HG02938 (cell line): ENCODE results near the gene APH1B.
"Not testable (repeated sequence)": the region's sequence is repeated elsewhere in the genome, so short reads cannot be mapped to it uniquely, and the experiment has no call there.

Source experiments
- ATAC-seq: cut with Tn5 transposase; IDR thresholded peaks from one replicate; pipeline ENCODE4 v1.9.1; 2021; ENCODE audit warnings: mild to moderate bottlenecking, moderate library complexity; ENCODE audit not compliant: unreplicated experiment

Gene APH1B

DNA sequence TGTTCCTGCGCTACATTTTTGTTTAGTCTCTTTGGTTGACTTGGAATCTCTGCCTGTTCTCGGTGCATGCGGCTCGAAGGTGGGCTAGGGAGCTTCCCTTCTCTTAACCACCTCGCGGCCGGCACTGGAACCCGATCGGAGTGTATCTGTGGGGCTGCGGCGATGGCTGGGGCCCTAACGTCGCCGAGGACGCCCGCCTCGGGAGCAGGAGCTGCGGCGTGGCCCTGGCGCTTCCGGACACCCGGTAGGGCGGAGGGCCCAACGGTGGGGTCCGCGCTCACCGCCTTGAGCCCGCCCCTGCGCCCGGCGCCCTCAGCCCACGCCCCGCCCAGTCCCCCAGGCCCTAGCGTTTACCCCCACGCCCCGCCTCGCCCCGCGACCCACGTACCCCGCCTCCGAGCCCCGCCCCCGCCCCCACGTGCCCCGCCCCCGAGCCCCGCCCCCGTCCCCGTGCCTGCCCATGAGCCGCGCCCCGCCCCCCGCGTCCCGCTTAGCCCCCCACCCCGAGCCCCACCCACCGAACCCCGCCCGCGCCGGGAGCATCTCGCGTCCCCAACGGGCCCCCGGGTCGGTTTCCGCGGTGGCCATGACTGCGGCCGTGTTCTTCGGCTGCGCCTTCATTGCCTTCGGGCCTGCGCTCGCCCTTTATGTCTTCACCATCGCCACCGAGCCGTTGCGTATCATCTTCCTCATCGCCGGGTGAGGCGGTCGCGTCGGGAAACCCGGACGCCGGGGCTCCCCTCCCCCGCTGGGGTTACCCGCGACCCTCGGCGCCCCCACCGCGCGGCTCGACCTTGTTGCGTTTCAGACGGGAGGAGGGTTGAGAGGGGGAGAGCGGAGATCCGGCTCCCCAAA, at the start of gene APH1B:
Gene APH1B, plus strand, starts transcription at position 568 of the 855 bp plus-strand sequence. Its CDS starts 19 bp downstream, at position 587.
- peak; percentile 69 for ATAC-seq

DNA sequence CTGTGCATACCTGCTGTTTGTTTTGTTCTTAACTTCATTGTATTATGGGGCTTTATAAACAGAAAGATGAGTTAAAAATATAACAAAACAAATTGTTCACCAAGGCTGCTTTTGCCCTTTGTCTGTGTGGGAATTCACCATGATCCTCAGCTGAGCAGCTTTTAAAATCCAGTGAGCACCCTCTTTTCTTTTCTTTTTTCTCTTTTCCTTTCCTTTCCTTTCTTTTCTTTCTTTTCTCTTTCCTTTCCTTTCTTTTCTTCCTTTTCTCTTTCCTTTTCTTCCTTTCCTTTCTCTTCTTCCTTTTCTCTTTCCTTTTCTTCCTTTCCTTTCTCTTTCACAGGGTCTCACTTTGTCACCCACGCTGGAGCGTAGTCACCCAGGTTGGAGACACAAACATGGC, 49.7 kb upstream of the APH1B start:
- ATAC-seq: no peak

DNA sequence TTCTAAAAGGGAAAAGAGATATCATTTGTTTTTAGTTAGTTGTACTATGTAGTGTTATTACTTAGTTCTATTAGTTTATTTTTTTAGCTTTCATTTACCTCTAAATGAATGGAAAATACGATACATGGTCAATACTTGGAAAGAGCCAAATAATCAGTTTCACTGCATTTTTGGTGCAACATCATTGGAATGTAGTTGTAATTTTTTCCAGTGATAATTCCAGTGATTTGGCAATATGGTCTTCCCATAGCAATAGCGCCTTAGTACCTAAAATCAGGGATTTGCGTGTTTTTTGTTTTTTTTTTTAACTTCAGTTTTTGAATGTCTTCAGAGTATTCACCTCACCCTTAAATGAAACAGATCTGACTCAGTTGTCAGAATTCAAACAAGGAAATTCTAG, 46.2 kb upstream of the APH1B start:
- no peak for ATAC-seq

DNA sequence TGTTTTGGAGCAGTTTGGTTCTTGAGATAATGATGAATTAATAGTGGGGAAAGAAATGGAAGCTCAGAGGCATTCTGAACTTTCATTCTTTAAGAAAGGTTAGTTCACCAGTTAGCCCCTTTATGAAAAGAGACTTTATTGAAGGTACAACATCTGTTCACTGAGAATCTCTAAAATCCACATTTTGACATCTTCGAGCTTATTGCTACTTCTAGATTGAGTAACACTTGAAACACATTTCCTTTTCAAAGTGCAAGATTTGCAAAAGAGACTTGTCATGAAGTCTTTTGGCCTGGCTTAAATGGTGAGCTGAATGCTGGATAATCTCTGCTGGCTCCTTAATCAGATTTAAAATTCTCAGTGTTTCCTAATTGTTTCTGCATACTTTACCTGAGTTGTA, 45.7 kb upstream of the APH1B start:
- no peak for ATAC-seq

DNA sequence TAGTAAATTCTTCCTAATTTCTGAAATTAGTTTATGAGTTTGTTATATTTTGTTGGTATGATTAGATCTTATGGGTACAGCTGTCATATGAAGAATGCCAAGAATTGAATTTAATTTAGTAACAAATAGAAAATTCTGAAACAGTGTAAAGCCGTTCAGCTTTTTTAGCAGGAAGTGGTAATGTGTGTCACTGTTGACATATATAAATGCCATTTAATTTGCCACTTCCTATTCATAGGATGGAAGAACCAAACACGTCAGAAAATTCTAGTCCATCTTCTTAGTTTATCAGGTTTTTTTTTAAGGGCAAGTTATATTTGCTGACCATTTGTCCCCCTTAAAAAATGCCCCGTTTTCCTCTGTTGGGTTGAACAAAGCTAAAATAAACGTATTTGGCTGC, 45.0 kb upstream of the APH1B start:
- no peak for ATAC-seq

DNA sequence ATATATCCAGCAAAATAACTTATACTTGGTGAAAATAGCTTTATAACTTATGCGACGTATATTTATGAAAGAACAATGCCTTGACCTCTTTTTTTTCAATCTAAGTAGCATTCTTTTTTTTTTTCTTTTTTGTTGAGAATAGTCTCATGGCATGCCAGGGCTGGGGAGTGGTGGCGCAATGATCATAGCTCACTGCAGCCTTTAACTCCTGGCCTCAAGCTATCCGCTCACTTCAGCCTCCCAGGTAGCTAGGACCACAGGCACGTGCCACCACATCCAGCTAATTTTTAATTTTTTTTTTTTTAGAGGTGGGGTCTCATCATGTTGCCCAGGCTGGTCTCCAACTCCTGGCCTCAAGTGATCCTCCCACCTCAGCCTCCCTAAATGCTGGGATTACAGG, 44.5 kb upstream of the APH1B start:
- no peak for ATAC-seq

DNA sequence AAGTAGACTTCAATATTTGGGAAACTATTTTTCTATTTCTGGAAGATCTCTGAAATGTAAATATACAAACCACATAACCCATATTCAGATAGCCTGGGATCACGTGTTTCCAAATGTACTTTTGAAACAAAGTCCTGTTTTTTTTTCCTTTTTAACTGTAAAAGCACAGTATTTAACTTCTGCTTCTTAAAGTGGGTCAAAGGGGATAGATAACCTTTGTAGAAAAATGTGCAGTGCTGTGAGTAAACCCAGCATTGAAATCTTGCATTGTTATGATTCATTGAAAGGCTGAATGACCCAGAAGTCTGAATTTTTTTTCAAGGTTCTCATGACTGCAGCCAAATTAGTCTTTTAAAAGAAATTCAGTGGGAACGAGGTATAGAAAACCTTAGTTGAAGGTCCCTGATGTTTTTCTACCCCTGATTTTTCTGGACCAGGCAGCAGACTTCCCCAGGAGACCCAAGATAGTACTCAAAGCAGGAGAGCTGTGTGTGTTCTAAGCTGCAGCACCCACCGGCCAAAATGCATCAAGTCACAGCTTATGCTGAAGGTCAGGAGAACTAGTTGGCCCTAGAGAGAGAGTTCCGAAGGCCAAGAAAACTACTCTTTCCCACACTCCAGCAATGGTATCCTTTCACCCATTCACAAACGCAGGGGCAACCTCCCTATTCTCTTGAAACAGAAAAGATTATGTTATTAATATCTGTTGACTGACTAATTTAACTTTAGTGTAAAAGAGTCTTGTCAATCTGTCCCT, 43.6 kb upstream of the APH1B start:
- no peak for ATAC-seq

DNA sequence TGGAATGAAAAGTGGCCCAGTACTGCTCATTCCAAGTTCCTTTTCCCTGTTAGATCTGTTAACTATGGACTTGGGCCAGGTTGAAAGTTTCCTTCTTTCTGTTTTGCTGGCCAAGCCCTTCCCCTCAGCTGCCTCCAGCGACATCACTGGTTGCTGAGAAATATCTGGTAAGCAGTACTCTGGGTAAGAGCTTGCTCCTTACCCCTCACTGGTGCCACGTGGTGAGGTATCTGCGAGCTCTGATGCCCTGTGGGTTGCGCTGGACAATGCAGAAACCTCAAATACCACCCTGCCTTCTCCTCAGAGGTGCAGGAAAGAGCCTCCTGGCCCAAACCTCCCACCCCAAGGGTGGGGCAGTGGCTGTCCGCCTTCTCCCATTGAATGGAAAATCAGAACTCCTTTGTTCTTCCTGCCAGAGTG, 42.9 kb upstream of the APH1B start:
- no peak for ATAC-seq

DNA sequence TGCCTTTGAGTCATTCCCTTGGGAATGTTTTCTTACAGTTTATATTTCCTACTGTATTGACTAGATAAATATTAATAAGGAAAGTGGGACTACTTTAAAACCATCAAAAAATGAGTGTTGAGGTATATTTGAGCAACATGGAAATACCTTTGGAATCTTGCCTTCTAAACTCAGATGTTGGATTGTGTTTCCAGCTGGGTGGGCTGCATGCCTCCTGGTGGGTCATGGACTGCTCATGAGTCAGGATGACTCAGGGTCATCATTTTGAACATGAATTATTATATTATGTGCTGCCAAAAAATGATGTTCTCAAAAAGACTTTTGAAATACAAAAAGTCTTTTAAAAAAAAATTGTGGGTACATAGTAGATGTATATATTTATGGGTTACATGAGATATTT, 41.1 kb upstream of the APH1B start:
- ATAC-seq: no peak

DNA sequence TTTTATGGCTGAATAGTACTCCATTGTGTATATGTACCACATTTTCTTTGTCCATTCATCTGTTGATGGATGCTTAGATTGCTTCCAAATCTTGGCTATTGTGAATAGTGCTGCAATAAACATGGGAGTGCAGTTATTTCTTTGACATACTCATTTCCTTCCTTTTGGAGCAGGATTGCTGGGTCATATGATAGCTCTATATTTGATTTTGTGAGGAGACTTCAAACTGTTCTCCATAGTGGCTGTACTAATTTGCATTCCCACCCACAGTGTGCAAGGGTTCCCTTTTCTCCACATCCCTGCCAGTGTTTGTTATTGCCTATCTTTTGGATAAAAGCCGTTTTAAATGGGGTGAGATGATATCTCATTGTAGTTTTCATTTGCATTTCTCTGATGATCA, 40.3 kb upstream of the APH1B start:
- not testable (repeated sequence) for ATAC-seq

DNA sequence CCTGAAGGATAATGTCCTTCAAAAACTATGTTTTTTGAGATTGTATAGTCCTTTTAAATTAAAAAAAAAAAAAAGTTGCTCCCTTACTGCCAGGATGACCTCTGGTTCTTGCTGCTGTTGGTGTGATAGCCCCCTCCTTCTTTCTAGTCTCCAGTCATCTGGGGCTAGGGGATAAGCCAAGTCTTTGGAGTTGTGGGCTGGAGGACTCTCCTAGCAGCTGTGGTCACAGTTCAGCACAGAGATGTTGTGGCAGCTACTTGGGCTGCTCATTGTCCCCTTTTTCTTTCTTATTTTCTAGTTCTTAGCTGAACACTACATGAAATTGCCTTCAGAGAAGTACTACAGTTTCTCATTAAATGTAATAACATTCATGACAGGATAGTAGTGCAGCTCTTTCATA, 39.2 kb upstream of the APH1B start:
- no peak for ATAC-seq

DNA sequence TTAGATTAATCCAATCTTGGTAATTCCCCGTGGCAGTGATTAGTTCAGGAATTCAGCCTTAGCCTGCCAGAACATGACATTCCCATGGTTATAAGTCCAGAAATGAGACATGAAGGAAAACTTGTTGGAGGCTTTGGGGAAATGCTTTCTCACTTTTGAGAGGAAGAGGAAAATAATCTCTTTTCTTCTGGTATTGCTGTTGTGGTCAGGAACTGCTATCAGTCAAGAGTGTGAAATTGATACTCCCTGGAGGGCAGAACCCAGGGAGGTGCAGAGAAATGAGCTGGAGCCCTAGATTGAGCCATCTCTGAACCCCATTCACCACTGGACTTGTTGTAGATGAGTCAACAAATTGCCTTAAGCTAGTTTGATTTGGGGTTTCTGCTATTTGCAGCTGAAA, 38.6 kb upstream of the APH1B start:
- ATAC-seq: peak; percentile 62

DNA sequence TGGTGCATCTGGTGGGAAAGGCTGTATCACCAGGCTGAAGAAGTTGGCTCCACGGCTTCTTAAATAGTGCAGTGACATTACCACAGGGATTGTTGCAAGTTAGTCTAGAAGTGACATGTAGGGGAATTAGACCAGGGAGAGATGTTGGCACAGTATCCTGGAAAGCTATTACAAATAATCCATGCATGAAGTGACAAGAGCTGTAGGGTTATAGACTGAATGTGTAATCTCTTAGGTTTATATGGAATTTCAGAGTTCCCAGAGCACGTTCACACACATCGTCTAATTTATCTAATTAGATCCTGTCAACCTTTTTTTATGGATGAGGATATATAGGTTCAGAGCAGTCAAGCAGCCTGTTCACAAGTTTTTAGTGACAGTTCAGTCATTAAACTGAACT, 37.3 kb upstream of the APH1B start:
- no peak for ATAC-seq

DNA sequence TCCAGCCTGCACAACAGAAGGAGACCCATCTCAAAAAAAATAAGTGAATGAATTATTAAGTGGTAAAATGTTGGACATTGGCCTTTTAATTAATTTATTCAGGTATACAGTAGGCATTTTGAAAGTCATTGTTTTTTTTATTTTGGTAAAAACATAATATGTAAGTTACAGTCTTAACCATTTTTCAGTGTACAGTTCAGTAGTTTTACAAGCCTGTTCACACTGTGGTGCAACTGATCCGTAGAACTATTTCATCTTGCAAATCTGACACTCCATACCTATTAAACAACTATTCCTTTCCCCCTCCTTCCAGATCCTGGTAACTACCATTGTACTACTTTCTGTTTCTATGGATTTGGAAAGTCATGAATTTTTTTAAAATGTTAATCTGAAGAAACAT, 36.1 kb upstream of the APH1B start:
- no peak for ATAC-seq

DNA sequence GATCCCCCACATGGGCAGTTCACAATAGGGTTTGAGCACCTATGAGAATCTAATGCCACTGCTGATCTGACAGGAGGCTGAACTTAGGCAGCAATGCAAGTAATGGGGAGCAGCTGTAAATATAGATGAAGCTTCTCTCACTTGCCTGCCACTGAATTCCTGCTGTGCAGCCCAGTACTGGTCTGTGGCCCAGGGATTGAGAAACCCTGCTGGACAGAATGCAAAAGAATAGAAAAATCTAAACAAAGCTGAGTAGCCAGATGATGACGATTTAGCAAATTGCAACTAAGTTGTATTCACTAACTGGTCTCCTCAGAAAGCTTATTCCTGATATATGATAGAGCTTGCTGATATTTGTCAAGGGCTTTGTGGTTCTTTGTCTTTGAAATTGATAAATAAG, 34.3 kb upstream of the APH1B start:
- no peak for ATAC-seq

DNA sequence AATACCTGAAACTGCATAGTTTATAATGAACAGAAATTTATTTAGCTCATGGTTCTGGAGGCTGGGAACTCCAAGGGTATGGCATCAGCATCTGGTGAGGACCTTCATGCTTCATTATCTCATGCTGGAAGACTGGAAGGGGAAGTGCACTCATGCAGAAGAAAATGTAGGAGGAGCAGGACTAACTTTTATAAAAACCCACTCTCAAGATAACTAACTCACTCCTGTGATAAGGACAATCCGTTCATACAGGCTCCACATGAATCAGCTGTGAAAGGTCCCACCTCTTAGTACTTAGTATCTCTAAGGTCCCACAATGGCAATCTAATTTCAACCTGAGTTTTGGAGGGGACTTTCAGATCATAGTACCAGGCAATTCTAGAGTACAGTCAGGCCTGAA, 33.6 kb upstream of the APH1B start:
- no peak for ATAC-seq

DNA sequence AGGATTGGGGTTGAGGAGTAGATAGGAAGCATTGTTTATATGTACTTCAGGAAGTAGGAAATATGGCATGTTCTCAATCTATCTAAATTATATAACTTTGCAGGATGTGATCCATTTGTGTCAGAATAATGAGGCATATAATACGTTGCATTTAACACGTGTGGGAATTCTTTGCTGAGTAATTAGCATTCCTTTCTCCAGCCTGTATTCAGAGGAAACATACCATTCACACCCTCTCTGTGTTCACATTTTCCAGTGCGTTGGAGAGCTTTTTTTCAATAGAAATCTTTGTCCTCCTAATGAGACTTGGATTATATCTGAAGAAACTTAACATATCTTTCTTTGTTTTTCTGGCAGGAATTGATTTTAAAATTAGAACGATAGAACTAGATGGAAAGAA, 33.0 kb upstream of the APH1B start:
- no peak for ATAC-seq

DNA sequence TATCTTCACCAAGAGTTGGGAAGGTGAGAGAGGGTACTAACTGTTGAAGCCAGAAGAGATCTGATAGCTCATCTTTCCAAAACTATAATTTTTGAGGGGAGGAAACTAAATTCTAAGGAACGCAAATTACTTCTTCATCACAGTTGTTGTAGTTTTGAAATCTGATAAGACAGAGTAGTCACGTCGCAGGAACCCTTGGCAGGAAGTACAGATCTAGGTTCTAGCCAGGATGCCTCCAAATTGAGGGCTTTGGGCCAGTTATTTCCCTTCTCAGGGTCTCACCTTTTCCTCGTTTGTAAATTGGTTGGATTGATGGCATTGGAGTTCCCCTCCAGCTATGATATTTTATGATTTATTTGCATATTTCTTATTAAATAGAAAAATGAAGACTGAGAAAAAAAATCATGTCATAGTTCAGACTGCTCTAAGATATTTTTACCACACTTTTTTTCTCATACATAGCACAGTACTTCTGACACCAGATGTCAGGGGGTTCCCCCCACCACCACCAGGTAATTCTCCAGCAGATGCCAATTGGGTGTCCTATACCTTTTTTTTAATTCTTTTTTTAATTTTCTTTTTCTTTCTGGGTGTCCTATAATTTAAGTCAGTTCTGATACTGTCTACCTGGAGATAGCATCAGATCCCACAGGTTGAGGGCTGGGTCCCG, 32.3 kb upstream of the APH1B start:
- no peak for ATAC-seq

DNA sequence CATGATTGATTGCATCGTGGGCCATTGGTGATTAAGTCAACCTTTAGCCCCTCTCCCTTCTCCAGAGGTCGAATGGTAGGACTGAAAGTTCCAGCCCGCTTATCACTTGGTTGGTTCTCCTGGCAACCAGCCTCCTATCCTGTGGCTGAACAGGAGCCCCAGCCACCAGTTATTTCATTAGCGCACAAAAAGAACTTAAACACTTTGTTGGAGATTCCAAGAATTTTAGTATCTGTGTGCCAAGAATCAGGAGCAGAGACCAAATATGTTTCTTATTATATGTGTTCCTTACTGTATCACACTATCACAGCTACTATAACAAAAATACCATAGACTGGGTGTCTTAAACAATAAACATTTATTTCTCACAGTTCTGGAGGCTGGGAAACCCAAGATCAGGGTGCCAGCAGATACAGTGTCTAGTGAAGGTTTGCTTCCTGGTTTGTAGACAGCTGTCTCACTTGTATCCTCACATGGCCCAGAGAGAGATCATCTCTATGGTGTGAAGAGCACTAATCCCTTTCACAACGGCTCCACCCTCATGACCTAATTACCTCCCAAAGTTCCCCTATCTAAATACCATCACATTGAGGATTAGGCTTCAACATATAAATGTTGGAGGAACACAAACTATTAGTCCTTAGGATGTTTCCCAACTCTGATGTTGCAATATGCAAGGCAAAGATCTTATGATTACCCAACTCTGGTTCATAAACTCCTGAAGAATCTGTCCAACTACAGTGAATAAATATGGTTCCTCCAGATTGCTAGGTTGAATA, 30.5 kb upstream of the APH1B start:
- no peak for ATAC-seq

DNA sequence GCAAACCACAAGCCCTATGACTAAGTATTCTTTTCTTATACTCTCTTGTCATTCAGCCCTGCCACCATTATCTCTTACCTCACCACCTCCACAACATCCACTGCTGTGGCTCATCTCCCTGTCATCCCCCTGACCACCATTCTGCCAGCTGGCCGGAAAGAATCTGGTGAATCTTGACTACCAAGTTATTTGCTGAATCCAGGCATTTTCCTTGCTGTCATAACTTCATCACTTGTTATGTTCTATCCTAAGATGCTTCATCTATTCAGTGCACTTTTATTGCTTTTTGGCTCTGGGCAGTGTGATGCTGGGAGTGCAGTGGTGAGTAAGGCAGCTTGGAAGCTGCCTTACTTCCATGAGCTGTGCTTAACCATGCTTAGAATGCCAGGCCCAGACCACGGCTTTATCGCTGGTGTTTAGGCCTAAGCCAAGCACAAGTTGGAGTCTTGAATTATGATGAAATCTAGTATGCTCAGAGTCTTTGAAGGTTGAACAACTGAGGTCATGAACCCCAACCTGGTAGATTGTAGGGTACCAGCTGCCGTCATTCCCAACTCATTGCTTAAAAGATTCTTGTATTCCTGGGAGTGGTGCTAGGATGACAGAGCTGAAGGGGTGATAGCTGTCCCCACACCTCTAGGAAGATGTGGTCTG, 27.0 kb upstream of the APH1B start:
- ATAC-seq: no peak
